ENCODE results near the gene KCTD21.
"Not testable (repeated sequence)": the region's sequence is repeated elsewhere in the genome, so short reads cannot be mapped to it uniquely, and the experiment has no call there.

DNA sequence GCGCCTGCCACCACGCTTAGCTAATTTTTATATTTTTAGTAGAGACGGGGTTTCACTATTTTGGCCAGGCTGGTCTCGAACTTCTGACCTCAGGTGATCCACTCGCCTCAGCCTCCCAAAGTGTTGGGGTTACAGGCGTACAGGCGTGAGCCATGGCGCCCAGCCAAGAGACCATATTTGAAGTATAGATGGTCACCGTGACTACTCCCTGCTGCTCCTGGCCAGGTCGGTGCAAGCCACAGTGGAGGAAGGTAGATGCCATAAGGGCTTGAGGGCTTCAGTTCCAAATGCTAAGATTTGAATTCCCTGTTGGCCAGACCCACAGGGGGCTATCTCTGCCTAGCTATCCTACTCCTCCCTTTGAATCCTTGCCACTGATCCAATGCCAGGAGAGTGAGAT is 34.3 kb upstream of the KCTD21 start:
- TF ChIP-seq, protein P1, sequence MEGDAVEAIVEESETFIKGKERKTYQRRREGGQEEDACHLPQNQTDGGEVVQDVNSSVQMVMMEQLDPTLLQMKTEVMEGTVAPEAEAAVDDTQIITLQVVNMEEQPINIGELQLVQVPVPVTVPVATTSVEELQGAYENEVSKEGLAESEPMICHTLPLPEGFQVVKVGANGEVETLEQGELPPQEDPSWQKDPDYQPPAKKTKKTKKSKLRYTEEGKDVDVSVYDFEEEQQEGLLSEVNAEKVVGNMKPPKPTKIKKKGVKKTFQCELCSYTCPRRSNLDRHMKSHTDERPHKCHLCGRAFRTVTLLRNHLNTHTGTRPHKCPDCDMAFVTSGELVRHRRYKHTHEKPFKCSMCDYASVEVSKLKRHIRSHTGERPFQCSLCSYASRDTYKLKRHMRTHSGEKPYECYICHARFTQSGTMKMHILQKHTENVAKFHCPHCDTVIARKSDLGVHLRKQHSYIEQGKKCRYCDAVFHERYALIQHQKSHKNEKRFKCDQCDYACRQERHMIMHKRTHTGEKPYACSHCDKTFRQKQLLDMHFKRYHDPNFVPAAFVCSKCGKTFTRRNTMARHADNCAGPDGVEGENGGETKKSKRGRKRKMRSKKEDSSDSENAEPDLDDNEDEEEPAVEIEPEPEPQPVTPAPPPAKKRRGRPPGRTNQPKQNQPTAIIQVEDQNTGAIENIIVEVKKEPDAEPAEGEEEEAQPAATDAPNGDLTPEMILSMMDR (conservative IDR thresholded peaks at IDR 0.05) = not testable (repeated sequence)
- TF ChIP-seq ZFX (IDR thresholded peaks at IDR 0.05) = not testable (repeated sequence)
